MM.1S (cell line): ENCODE results near the gene TGFBR3.

ENCODE experiments used
- DNase-seq: peaks from one replicate; pipeline ENCODE4 v3.0.0-alpha.2; 2015
- H2AFZ ChIP-seq: fragments of 300-600 bp; sonication (generic); 2 replicates; pipeline ENCODE4 v1.6.0; 2016; ENCODE audit warnings: antibody characterized with exemption, low read length
- H3F3A ChIP-seq: fragments of 300-600 bp; sonication (generic); 2 replicates; pipeline ENCODE4 v1.6.1; 2016; ENCODE audit warnings: mild to moderate bottlenecking, antibody characterized with exemption, low read length, moderate library complexity, mixed read lengths; ENCODE audit not compliant: insufficient read depth
- H3K27ac ChIP-seq: fragments of 300-600 bp; sonication (generic); 2 replicates; pipeline ENCODE4 v1.5.1; 2016; ENCODE audit warnings: mild to moderate bottlenecking, low read length
- H3K27me3 ChIP-seq: fragments of 300-600 bp; sonication (generic); replicated peaks from 2 replicates; pipeline ENCODE4 v1.6.0; 2016; ENCODE audit warnings: low read length; ENCODE audit not compliant: insufficient read depth
- H3K36me3 ChIP-seq: fragments of 300-600 bp; sonication (generic); replicated peaks from 2 replicates; pipeline ENCODE4 v1.6.1; 2016; ENCODE audit warnings: mild to moderate bottlenecking, low read length, mixed read lengths; ENCODE audit not compliant: insufficient read depth
- H3K4me1 ChIP-seq: fragments of 300-600 bp; sonication (generic); 2 replicates; pipeline ENCODE4 v1.6.1; 2016; ENCODE audit warnings: low read length, mixed read lengths
- H3K4me2 ChIP-seq: fragments of 300-600 bp; sonication (generic); 2 replicates; pipeline ENCODE4 v1.6.0; 2016; ENCODE audit warnings: low read depth, low read length
- H3K4me3 ChIP-seq: fragments of 300-600 bp; sonication (generic); 2 replicates; pipeline ENCODE4 v1.5.1; 2016; ENCODE audit warnings: low read length, mixed read lengths
- H3K79me2 ChIP-seq: fragments of 300-600 bp; sonication (generic); 2 replicates; pipeline ENCODE4 v1.6.1; 2016; ENCODE audit warnings: mixed run types, low read length, mixed read lengths
- H3K9ac ChIP-seq: fragments of 300-600 bp; sonication (generic); 2 replicates; pipeline ENCODE4 v1.6.1; 2016; ENCODE audit warnings: low read length, mixed read lengths
- H3K9me2 ChIP-seq: fragments of 300-600 bp; sonication (generic); replicated peaks from 2 replicates; pipeline ENCODE4 v1.6.1; 2016; ENCODE audit warnings: mild to moderate bottlenecking, low read length, mixed read lengths; ENCODE audit not compliant: insufficient read depth
- H3K9me3 ChIP-seq: fragments of 300-600 bp; sonication (generic); replicated peaks from 2 replicates; pipeline ENCODE4 v1.6.1; 2016; ENCODE audit warnings: mild to moderate bottlenecking, low read length, mixed read lengths; ENCODE audit not compliant: insufficient read depth
- H4K20me1 ChIP-seq: fragments of 300-600 bp; sonication (generic); 2 replicates; pipeline ENCODE4 v1.6.1; 2016; ENCODE audit warnings: mild to moderate bottlenecking, low read length, moderate library complexity, mixed read lengths; ENCODE audit not compliant: insufficient read depth
- CTCF ChIP-seq: fragments of 300-600 bp; sonication (generic); IDR thresholded peaks from 2 replicates; pipeline ENCODE4 v1.5.1; 2016; ENCODE audit warnings: antibody characterized with exemption, low read length, mixed read lengths
- EZH2 ChIP-seq: fragments of 300-600 bp; sonication (generic); optimal IDR thresholded peaks from 2 replicates; pipeline ENCODE3; 2017; ENCODE audit warnings: low read depth, mild to moderate bottlenecking, antibody characterized with exemption, low read length, mixed read lengths
- EZH2phosphoT487 ChIP-seq: fragments of 300-600 bp; sonication (generic); IDR thresholded peaks from 2 replicates; pipeline ENCODE4 v1.6.1; 2018; ENCODE audit warnings: antibody characterized with exemption, low read length

TGFBR3 gene

GRCh38 chr1:91651243-91651642, 234.7 kb downstream of the TGFBR3 start:
- no peaks in the 10 kb centered on the region for H3F3A ChIP-seq
- H3K9ac ChIP-seq = no peak overlapping the region
- no peak for DNase-seq
- H3K27ac ChIP-seq = no peak overlapping the region
- H3K4me1 ChIP-seq = no peaks in the 10 kb centered on the region
- no peaks in the 10 kb centered on the region for H3K79me2 ChIP-seq
- H3K27me3 ChIP-seq = no peaks in the 10 kb centered on the region
- H3K4me2 ChIP-seq = no peak overlapping the region
- H3K36me3 ChIP-seq = no peaks in the 10 kb centered on the region
- TF ChIP-seq EZH2 (no peak), CTCF (no peak), EZH2phosphoT487 (no peak)
- H3K9me3 ChIP-seq = no peaks in the 10 kb centered on the region
- no peak overlapping the region for H3K4me3 ChIP-seq
- H2AFZ ChIP-seq = no peak overlapping the region
- no peaks in the 10 kb centered on the region for H4K20me1 ChIP-seq
- H3K9me2 ChIP-seq = no peaks in the 10 kb centered on the region

GRCh38 chr1:91650764-91651163, 235.2 kb downstream of the TGFBR3 start:
- H3K27me3 ChIP-seq = no peaks in the 10 kb centered on the region
- H3K4me2 ChIP-seq = no peak overlapping the region
- H3K4me1 ChIP-seq = no peaks in the 10 kb centered on the region
- no peaks in the 10 kb centered on the region for H3K36me3 ChIP-seq
- H3K9ac ChIP-seq = no peak overlapping the region
- no peaks in the 10 kb centered on the region for H3K9me3 ChIP-seq
- no peaks in the 10 kb centered on the region for H3K79me2 ChIP-seq
- H3K4me3 ChIP-seq = no peak overlapping the region
- DNase-seq = no peak
- no peak overlapping the region for H2AFZ ChIP-seq
- no peak for TF ChIP-seq CTCF
- no peak for TF ChIP-seq EZH2
- no peak for TF ChIP-seq EZH2phosphoT487
- no peak overlapping the region for H3K27ac ChIP-seq
- H3K9me2 ChIP-seq = no peaks in the 10 kb centered on the region
- H4K20me1 ChIP-seq = no peaks in the 10 kb centered on the region
- no peaks in the 10 kb centered on the region for H3F3A ChIP-seq

GRCh38 chr1:91647061-91647460, 238.9 kb downstream of the TGFBR3 start:
- Histone ChIP-seq H3F3A (no peaks in the 10 kb centered on the region), H3K4me3 (no peak overlapping the region), H3K9ac (no peak overlapping the region), H3K4me2 (no peak overlapping the region), H4K20me1 (no peaks in the 10 kb centered on the region), H3K4me1 (no peaks in the 10 kb centered on the region), H2AFZ (no peak overlapping the region), H3K9me3 (no peaks in the 10 kb centered on the region), H3K27me3 (no peaks in the 10 kb centered on the region), H3K36me3 (no peaks in the 10 kb centered on the region), H3K9me2 (no peaks in the 10 kb centered on the region), H3K79me2 (no peaks in the 10 kb centered on the region), H3K27ac (no peak overlapping the region)
- no peak for DNase-seq
- no peak for TF ChIP-seq EZH2
- no peak for TF ChIP-seq EZH2phosphoT487
- no peak for TF ChIP-seq CTCF
